SHP77 treated with DMSO at 0.1 percent for 48 hours (cell line): ENCODE results near the gene CA7.

ENCODE experiments used
- DNase-seq: peaks from one replicate; lab custom pipeline; 2025; lab: John Stamatoyannopoulos, UW

The CA7 gene

GRCh38 chr16:66844342-66845079, at the start of gene CA7:
TSS of gene CA7 (plus strand) at chr16:66844414. CDS start at chr16:66844488, 74 bp downstream.
- DNase-seq: no peak

- DNase-seq: no peak
These were observed 46.1 kb upstream of the CA7 start for GRCh38 chr16:66798161-66798560.

- DNase-seq: no peak
These were observed 43.4 kb upstream of the CA7 start for GRCh38 chr16:66800856-66801255.

DNA sequence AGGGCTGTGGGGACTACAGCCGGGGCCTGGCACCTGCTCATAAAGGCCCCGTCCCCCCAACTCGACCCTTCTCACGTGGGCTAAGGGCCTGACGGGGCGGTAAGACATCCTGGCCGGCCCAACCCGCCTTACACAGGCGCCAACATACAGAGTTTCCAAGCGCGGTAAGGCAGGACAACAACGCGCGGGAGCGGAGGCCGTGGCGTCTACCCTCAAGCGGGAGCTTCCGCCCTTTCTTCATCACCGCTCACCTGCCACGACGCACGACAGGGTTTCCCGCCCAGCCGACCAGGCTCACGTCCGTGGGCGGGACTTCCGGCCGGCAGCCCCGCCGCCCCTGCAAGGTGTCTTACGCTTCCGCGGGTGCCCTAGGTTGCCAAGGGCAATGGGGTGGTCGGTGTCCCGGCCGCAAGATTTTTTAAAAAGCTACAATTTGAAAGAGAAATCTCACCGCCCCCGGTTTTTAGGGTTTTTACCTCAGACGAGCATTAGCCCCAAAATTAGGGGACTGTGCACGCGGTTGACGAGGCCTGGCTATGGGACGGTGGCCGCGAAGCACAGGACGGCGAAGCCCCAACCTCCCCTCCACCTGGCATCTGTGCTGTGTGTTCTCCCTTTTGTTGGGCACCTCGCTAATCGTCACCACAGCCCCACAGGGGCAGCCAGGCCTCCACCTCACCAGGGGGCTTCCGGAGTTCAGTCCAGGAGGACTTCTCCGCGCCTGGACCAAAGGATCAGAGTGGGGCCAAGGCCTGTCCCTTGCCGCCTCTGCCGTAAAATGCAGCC, 42.7 kb upstream of the CA7 start, which contains the start of gene TERB1:
Gene TERB1 (minus strand): TSS at position 265 of the 786 bp plus-strand sequence. CDS start 4,786 bp downstream, outside the sequence.
- DNase-seq: no peak

DNA sequence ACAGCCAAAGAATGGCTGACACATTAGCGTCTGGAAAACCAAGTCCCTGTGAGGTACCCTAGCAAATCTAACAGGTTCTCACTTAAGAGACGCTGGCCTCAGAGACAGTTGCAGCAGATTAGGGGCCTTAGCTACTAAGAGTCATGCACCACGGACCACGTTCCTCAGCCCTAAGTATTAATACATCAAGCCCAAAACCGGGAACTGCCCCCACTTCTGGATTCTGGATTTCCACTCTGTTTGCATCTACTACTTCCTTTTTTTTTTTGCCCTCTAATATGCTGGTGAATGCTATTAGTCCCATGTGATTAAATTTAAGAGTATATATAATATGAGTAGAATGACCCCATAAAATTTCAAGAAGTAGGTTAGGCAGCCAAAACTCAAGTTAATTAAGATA, 42.1 kb upstream of the CA7 start:
- DNase-seq: no peak

DNA sequence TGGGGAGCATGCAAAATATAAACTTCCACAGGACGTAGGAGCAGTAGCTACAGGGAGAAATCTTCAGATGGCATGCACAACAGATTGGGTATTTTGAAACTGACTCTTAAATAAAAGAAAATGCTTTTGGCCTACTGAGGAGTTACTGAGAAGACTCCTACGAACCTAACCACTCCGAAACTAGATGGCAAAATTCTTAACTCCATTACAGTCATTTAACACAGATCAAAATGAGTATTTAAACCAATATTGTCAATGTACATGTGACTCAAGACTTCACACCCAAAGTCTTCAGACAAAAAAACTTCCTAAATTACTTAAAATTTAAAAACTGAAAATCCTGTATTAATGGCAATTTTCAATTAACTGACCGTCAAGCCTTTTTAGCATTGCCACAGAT, 34.4 kb upstream of the CA7 start:
- DNase-seq: no peak

DNA sequence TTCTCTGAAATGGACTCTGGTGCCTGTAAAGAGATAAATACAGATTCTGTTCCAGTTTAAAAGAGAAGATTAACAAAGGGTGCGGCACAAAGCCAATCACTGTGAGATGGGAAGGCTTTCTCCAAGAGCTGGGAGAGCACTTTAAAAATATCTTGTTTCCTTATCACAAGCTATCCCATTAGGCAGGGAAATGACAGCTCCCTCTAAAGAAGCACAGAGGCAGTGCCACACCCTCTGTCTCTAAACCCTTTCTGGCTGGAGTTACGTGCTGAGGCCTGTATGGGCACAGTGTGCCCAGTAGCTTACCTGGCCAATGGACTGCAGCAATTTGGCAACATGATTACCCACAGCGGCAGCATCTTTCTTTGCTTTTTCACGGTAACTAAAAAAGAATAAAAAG, 33.8 kb upstream of the CA7 start:
- DNase-seq: no peak

DNA sequence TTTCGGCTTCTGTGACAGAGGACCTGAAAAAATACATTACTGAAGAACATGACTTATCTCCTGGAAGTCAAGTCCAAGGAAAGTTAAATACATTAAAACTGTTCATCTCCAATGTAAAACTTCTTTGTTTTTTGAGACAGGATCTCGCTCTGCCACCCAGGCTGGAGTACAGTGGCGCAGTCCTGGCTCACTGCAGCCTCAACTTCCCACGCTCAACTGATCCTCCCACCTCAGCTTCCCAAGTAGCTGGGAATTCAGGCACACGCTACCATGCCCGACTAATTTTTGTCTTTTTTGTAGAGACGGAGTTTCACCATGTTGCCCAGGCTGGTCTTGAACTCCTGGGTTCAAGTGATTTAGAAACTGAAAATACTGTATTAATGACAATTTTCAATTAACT, 33.2 kb upstream of the CA7 start:
- DNase-seq: no peak

GRCh38 chr16:66814734-66815133, 29.5 kb upstream of the CA7 start:
- DNase-seq: no peak

- no peak for DNase-seq
These were observed 20.2 kb upstream of the CA7 start for GRCh38 chr16:66824006-66824405.

DNA sequence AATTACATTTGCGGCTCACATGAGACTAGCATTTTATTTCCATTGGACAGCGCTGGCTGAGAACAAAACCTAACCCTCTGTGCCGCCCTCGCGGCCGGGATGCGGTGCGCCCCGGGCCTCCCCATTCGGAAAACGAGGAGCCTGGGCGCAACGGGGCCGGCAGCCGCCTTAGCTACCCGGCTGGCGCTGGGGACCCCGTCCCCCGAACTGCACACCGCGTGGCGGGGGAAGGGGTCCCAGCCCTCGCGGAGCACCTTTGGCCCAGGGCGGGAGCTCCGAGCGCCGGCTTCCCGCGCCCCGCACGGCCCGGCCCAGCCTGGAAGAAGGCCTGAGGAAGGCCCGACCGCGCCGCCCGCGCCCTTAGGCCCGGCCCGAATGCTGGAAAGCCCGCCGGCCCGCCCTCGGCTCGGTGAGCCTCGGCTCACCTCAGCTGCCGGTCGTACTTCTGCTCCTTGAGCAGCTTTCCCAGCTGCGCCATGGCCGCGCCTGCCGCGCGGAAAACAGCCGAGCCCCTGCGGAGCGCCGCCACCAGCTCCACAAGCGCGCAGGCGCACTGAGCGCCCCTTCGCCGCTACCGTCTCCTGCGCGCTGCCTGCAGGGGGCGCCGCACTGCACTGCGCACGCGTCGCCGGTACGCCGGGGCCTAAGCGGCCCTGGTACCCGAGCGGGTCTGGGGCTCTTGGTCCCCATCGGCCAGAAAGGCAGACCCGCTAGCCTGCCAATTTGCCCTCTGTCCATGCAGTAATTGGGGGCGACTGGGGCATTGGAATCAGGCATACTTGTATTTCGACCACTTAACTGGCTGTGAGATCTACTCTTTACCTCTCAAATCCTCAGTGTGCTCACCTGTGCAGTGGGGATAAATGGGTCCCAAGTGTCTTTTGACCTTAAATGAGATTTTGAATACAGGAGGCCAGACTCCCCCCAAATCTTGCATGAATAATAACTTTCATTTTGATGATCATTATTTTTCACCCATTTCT, 13.5 kb upstream of the CA7 start, which contains the start of gene NAE1:
Gene NAE1 (minus strand): TSS at position 555 of the 983 bp plus-strand sequence. CDS start 77 bp downstream, at position 478.
- DNase-seq: peak; percentile 50

DNA sequence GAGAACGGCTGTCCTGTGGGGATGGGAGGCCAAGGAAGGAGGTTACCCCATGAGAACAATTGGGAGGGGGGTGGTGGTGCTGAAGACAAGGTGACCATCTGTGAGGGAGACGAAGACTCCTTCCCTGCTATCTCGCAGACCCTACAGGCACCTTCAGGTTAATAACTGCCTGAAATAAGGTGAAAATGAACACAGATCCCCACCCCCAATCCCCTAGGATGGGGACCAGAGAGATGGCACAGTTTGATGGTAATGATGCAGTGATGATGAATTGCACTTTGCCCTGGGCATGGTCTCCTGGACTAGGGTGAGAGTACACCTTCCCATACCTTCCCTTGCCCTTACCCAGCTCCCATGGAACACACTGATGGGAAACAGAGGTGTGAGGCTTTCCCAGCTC, 12.0 kb upstream of the CA7 start:
- DNase-seq: no peak

DNA sequence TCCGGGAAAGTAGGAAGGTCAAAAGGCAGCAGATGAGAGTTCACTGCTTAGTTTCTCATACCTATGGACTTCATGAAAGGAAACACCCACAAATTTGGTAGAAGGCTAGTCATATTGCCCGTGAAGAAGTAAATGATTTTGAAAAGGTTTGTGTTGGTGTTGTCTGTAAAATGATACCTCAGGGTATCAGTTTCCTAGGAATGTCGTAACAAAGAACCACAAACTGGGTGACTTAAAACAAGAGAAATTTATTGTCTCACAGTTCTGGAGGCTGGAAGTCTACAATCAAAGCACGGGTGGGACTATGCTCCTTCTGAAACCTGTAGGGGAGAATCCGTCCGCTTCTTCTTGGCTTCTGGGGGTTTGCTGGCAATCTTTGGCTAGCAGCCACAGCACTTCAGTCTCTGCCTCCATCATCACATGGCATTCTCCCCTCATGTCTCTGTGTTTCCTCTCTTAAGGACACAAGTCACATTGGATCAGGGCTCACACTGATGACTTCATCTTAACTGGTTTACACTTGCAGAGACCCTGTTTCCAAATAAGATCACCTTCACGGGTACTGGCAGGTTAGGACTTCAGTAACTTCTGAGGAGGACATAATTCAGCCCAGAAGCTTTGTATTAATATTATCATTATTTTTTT, 11.4 kb upstream of the CA7 start:
- no peak for DNase-seq

- no peak for DNase-seq
These were observed 9.5 kb upstream of the CA7 start for GRCh38 chr16:66834746-66835145.

- DNase-seq: no peak
These were observed 3.3 kb upstream of the CA7 start for GRCh38 chr16:66840883-66841282.

- DNase-seq: no peak
These were observed 2.8 kb upstream of the CA7 start for GRCh38 chr16:66841366-66841765.

DNA sequence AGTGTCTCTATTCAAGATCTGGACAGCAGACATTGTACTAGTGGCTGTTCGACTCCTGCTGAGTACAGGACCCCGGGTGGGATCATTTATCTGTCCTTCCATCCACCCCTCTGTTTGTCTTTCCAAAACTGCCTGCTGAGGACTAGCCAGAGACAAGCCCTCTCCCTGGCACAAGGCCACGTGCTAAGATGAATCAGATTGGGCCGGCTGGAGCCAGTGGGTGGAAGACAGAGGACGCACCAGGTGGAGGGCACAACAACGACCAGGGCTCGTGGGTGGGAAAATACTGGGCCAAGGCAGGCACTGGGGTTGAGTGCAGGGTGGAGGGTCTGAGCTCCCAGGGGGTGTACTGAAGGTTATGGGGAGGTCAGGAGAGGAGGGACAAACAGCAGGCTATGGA, 1.4 kb upstream of the CA7 start:
- DNase-seq: no peak

DNA sequence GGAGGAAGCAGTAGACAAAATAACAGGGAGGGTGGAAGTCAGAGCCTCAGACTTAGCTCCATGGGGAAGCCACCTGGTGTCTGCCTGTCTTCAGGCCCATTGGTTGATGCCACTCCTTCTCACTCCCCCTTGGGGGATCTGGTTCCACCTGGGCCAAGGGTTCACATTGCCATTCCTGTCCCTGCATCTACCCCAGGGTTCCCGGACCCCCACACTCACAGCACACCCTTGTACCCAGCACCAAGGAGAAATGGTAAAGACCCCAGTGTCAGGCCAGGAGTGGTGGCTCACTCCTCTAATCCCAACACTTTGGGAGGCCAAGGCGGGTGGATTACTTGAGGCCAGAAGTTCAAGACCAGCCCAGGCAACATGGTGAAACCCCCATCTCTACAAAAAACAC, 1.0 kb upstream of the CA7 start:
- no peak for DNase-seq

DNA sequence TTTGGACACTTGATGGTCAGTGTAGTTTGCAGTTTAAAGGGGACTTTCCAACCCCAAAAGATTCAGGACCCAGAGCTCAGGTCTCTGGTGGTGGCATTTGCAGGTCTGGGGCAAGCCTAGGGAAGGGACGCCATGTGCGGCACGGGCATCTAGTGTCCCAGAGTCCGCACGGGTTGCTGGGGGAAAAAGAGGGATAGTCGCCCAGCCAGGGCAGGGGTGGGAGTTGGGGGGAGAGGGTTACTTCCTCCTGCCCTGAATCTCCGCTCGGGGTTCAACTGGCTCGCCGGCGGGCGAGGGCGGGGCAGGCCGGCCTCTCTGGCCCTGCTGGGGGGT, 239 bp upstream of the CA7 start:
- DNase-seq: no peak

GRCh38 chr16:66845080-66845410, 831 bp downstream of the CA7 start:
- DNase-seq: no peak

- DNase-seq: no peak
These were observed 1.6 kb downstream of the CA7 start for GRCh38 chr16:66845791-66846221.

DNA sequence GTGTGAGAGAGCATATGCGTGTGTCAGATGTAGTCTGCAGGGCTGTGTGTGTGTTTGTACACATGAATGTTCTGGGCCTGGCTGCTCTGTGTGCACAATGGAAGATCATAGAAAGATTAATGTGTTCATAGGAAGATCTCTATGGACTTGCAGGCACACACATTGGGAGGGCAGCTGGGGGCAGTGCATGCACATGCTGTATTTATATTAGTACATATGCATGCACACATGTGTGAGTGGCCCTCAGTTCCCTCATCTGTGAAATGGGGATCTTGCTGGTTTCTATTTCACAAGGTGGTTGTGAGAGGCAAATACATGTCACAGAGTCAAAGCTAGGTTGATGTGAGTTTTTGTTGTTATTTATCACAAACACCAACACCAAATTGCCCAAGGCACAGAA, 2.1 kb downstream of the CA7 start:
- no peak for DNase-seq
